ENCODE data around the gene RLN3. TPM values are rescaled to one million over a fixed set of nuclear protein-coding genes. Genes with fewer than 3 reads are reported as not detected.
A peak's percentile ranks its signal among the peaks of the same experiment; 100 is the strongest.

The RLN3 gene
- total RNA-seq, 4 donors from 2014 or later = not detected

DNA sequence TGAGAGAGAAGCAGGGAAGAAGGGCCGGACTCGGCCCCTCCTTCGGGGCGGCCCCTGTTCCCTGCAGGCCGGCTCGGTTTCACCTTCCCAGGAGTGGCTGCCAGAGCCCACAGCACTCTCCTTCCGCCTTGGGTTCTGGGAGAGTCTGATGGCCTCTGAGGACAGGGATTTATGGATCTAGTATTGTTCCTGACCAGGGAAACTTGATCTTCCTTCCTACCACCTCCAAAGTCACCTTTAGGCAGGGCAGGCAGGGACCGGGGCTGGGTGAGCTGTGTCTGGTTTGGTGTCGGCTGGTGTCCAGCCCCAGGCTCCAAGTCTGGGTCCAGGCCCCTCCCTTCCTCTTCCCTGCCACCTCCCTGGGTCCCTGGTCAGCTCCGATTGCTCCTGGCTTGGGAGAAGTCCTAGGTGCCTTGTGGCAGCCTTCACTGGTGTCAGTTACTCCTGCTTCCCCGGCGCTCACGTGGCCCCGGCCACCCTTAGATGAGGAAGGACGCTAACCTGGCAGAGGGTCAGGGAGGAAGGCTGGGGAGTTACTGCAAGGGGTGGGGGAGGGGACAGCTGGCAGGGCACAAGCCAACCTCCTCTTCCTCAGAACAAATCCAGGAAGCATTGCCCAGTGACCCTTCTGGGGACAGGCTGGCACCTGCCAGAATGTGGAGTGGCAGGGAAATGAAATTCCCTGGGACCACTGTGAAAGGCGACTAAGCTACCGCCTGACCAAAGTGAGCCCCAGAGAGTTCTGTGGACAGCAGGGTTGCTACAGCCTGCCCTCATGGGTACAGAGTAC, 40.7 kb upstream of the RLN3 start:
- no peak for DNase-seq (ENCODE audit: extremely low spot score)
- Histone ChIP-seq H3K9me3 (no peaks in the 10 kb centered on the region), H3K4me3 (peak overlapping the region in 1 of 4 donors; percentile 29), H3K27me3 (no peaks in the 10 kb centered on the region), H3K4me1 (peaks cover 22 to 31% (median 25%) of the 10 kb centered on the region in 4 donors), H3K27ac (replicated peaks in 1 of 4) (peak overlapping the region; percentile 58 to 80 (median 77)), H3K36me3 (peaks cover 0 to 34% (median 26%) of the 10 kb centered on the region in 4 donors)
- intact Hi-C loops (cut with DNase I) = no loop called here
- WGBS = 56% methylated on average over 16 of the region's 17 CpGs
- no peak for TF ChIP-seq EP300 (IDR thresholded peaks at IDR 0.05)
- no peak for TF ChIP-seq POLR2AphosphoS5 (IDR thresholded peaks at IDR 0.05)
- TF ChIP-seq POLR2A (IDR thresholded peaks at IDR 0.05; ENCODE audit: low read depth) = no peak

- intact Hi-C loops (cut with DNase I) = no loop called here
- no peak for DNase-seq (ENCODE audit: extremely low spot score)
- Histone ChIP-seq H3K4me3 (no peak overlapping the region), H3K9me3 (no peaks in the 10 kb centered on the region), H3K27me3 (no peaks in the 10 kb centered on the region), H3K4me1 (peaks cover 22 to 31% (median 25%) of the 10 kb centered on the region in 4 donors), H3K36me3 (peaks cover 0 to 37% (median 29%) of the 10 kb centered on the region in 4 donors), H3K27ac (replicated peaks in 1 of 4) (no peak overlapping the region)
- 83% methylated on average over 7 of the region's 7 CpGs for WGBS
- TF ChIP-seq POLR2AphosphoS5 (IDR thresholded peaks at IDR 0.05) = no peak
- TF ChIP-seq CTCF (IDR thresholded peaks at IDR 0.05) = no peak
- TF ChIP-seq POLR2A (IDR thresholded peaks at IDR 0.05; ENCODE audit: low read depth) = no peak
- no peak for TF ChIP-seq EP300 (IDR thresholded peaks at IDR 0.05)
Observed at GRCh38 chr19:13989487-13989886, 38.5 kb upstream of the RLN3 start.

DNA sequence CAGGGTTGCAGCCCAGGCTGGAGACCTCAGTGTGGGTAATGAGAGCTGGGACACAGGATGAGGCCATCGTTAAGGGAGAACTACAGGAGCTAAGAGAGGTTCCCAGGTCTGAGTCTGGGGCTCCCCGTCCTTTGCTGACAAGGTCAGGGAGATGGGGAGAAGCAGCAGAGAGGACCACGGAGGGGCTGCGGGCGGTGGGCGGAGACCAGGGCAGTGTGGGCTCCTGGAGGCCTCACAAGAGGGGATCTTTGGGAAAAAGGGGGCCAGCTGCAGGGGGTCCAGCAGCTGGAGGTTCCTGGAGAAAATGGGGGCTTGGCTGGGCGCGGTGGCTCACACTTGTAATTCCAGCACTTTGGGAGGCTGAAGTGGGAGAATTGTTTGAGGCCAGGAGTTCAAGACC, 37.9 kb upstream of the RLN3 start:
- Histone ChIP-seq H3K36me3 (peaks cover 0 to 37% (median 30%) of the 10 kb centered on the region in 4 donors), H3K27me3 (no peaks in the 10 kb centered on the region), H3K9me3 (no peaks in the 10 kb centered on the region), H3K27ac (replicated peaks in 1 of 4) (no peak overlapping the region), H3K4me1 (peaks cover 22 to 31% (median 27%) of the 10 kb centered on the region in 4 donors), H3K4me3 (no peak overlapping the region)
- 92% methylated on average over 8 of the region's 8 CpGs for WGBS
- no peak for DNase-seq (ENCODE audit: extremely low spot score)
- TF ChIP-seq EP300 (IDR thresholded peaks at IDR 0.05) (no peak), POLR2A (IDR thresholded peaks at IDR 0.05; ENCODE audit: low read depth) (no peak), CTCF (IDR thresholded peaks at IDR 0.05) (no peak), POLR2AphosphoS5 (IDR thresholded peaks at IDR 0.05) (no peak)
- intact Hi-C loops (cut with DNase I) = no loop called here

- Histone ChIP-seq H3K9me3 (no peaks in the 10 kb centered on the region), H3K27me3 (no peaks in the 10 kb centered on the region), H3K36me3 (peaks cover 0 to 39% (median 38%) of the 10 kb centered on the region in 4 donors), H3K4me1 (peaks cover 7 to 16% (median 14%) of the 10 kb centered on the region in 4 donors), H3K4me3 (no peak overlapping the region), H3K27ac (replicated peaks in 1 of 4) (no peak overlapping the region)
- 89% methylated on average over 4 of the region's 7 CpGs for WGBS
- TF ChIP-seq CTCF (IDR thresholded peaks at IDR 0.05) (no peak), POLR2A (IDR thresholded peaks at IDR 0.05; ENCODE audit: low read depth) (no peak), EP300 (IDR thresholded peaks at IDR 0.05) (no peak), POLR2AphosphoS5 (IDR thresholded peaks at IDR 0.05) (no peak)
- intact Hi-C loops (cut with DNase I) = no loop called here
- no peak for DNase-seq (ENCODE audit: extremely low spot score)
Observed at GRCh38 chr19:13992025-13992424, 35.9 kb upstream of the RLN3 start.

DNA sequence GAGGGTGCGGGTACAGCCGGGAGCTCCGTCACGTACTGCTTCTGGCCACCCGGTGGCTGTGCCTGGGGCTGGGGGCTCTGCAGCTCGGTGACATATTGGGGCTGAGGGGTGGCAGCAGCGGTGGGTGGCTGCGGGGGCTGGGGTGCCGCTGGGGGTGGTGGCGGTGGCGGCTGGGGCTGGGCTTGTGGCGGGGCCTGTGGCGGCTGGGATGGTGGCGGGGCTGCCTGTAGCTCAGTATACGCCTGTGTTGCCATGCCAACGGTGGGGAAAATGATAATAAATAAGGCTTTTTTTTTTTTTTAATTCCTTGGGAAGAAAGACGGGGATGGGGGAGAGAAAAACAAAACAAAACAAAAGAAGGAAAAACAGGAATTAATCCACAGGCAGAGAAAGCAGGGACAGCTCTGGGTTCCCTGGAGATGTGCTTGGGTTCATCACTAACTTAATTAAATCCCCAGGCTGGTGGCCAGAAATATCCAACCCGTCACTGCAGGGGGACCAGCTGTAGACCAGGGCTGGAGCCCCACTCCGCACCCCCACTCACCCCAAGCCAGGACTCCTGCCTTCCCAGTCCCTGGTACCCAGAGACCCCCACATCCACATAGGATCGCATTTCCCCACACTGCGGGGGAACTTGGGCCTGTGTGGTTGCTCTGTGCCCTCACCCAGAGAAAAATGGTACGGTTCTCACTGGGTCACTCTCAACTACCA, 34.2 kb upstream of the RLN3 start:
- peaks cover 0 to 7% (median 2%) of the 10 kb centered on the region in 4 donors for H3K4me1 ChIP-seq
- no peak for TF ChIP-seq POLR2AphosphoS5 (IDR thresholded peaks at IDR 0.05)
- H3K27me3 ChIP-seq = no peaks in the 10 kb centered on the region
- DNase-seq (ENCODE audit: extremely low spot score) = no peak
- H3K36me3 ChIP-seq = peaks cover 0 to 49% (median 40%) of the 10 kb centered on the region in 4 donors
- intact Hi-C loops (cut with DNase I) = no loop called here
- H3K9me3 ChIP-seq = peaks cover 0 to 1% (median 0%) of the 10 kb centered on the region in 4 donors
- H3K27ac ChIP-seq (replicated peaks in 1 of 4) = no peak overlapping the region
- H3K4me3 ChIP-seq = no peak overlapping the region
- 90% methylated on average over 21 of the region's 22 CpGs for WGBS

Measured in esophagus muscularis mucosa (tissue), 4 donors.